Endothelial cell of umbilical vein (primary cell): ENCODE results near the gene ENG. TPM values are rescaled to one million over a fixed set of nuclear protein-coding genes. Genes with fewer than 3 reads are reported as not detected.

Experiments
- BruUV-seq: library from RNA; stranded (reverse); fragments of 400-500 nt; replicated peaks from 2 replicates; lab custom pipeline; 2021; lab: Mats Ljungman, UMichigan
- CTCF ChIA-PET: fragments of 300-600, 350-600 bp; sonication (Branson Sonifier 250); formaldehyde crosslinking; loops from one replicate; lab custom pipeline; 2021; ENCODE audit warnings: antibody characterized with exemption, inconsistent platforms; lab: Charles Lee
- POLR2A ChIA-PET: fragments of 300-600, 350-600 bp; sonication (Branson Sonifier 250); formaldehyde crosslinking; loops from one replicate; lab custom pipeline; 2021; ENCODE audit warnings: antibody characterized with exemption, inconsistent platforms; lab: Charles Lee
- DNase-seq: peaks from one replicate; pipeline ENCODE4 v3.0.0-alpha.2; 2011; ENCODE audit warnings: low read depth, low spot score
- FAIRE-seq: peaks from 2 replicates; lab custom pipeline; 2011; peaks lifted over from hg19 to GRCh38; lab: Jason Lieb, UNC
- H2AFZ ChIP-seq: 2 replicates; pipeline ENCODE4 v1.6.0; 2012; ENCODE audit warnings: low read depth, low read length, control low read depth, inconsistent platforms
- H3K27ac ChIP-seq: 2 replicates; pipeline ENCODE4 v1.5.1; 2011; ENCODE audit warnings: low read depth, mild to moderate bottlenecking, control low read depth, low read length, moderate library complexity; ENCODE audit not compliant: insufficient read depth
- H3K27me3 ChIP-seq, 2 experiments: 2 replicates each; pipeline versions ENCODE4 v1.6.0 to v1.6.1; 2011; ENCODE audit warnings: low read length in 2 of 2, mixed read lengths in 1 of 2; ENCODE audit not compliant: control insufficient read depth in 2 of 2, insufficient read depth in 2 of 2
- H3K36me3 ChIP-seq, 2 experiments: 2 replicates in 1 of 2; 3 replicates in 1 of 2; pipeline ENCODE4 v1.5.1; 2011; ENCODE audit warnings: low read length in 2 of 2, mild to moderate bottlenecking in 1 of 2, moderate library complexity in 1 of 2; ENCODE audit not compliant: control insufficient read depth in 2 of 2, insufficient read depth in 2 of 2; ENCODE audit errors: extremely low read depth in 1 of 2
- H3K4me1 ChIP-seq: 3 replicates; pipeline ENCODE4 v1.5.1; 2011; ENCODE audit warnings: mild to moderate bottlenecking, low read length; ENCODE audit not compliant: control insufficient read depth, insufficient read depth; ENCODE audit errors: extremely low read depth
- H3K4me2 ChIP-seq: 2 replicates; pipeline ENCODE4 v1.6.1; 2011; ENCODE audit warnings: low read length, control low read depth, mixed read lengths; ENCODE audit not compliant: insufficient read depth
- H3K4me3 ChIP-seq, 3 experiments: fragments of 200-600 bp in 1 of 3; sonication (generic), shearing (Covaris generic) in 1 of 3; replicated peaks in 1 of 3; 2 replicates each; pipeline ENCODE4 v1.5.1; 2011 to 2016; ENCODE audit warnings: control low read depth in 3 of 3, low read length in 3 of 3, mild to moderate bottlenecking in 2 of 3, inconsistent platforms in 1 of 3, low read depth in 1 of 3, moderate library complexity in 1 of 3; ENCODE audit not compliant: insufficient read depth in 1 of 3
- H3K79me2 ChIP-seq: 2 replicates; pipeline ENCODE4 v1.6.0; 2012; ENCODE audit warnings: low read length, inconsistent platforms; ENCODE audit not compliant: control insufficient read depth, insufficient read depth
- H3K9ac ChIP-seq: replicated peaks from 2 replicates; pipeline ENCODE3; 2011; ENCODE audit warnings: low read length, control low read depth; ENCODE audit not compliant: insufficient read depth; ENCODE audit errors: extremely low read depth
- H3K9me1 ChIP-seq: replicated peaks from 3 replicates; pipeline ENCODE4 v1.6.0; 2011; ENCODE audit warnings: mild to moderate bottlenecking, low read length; ENCODE audit not compliant: control insufficient read depth, insufficient read depth; ENCODE audit errors: extremely low read depth
- H3K9me3 ChIP-seq: replicated peaks from 2 replicates; pipeline ENCODE4 v1.5.1; 2012; ENCODE audit warnings: low read length, inconsistent platforms; ENCODE audit not compliant: control insufficient read depth, insufficient read depth
- H4K20me1 ChIP-seq: replicated peaks from 2 replicates; pipeline ENCODE3; 2011; ENCODE audit warnings: mild to moderate bottlenecking, low read length; ENCODE audit not compliant: control insufficient read depth, insufficient read depth; ENCODE audit errors: extremely low read depth
- CTCF ChIP-seq, 2 donors: IDR thresholded peaks; 1 replicate in 1 of 2; 2 replicates in 1 of 2; pipeline ENCODE4 v1.5.1; 2011; ENCODE audit warnings: low read length in 2 of 2, mild to moderate bottlenecking in 2 of 2, moderate library complexity in 2 of 2, control low read depth in 1 of 2, inconsistent platforms in 1 of 2, low read depth in 1 of 2; ENCODE audit not compliant: insufficient read depth in 1 of 2; ENCODE audit errors: extremely low read depth in 1 of 2
- EZH2 ChIP-seq: IDR thresholded peaks from 2 replicates; pipeline ENCODE4 v1.6.1; 2012; ENCODE audit warnings: borderline replicate concordance, low read depth, mild to moderate bottlenecking, moderate library complexity, low read length, inconsistent platforms; ENCODE audit not compliant: severe bottlenecking
- FOS ChIP-seq: IDR thresholded peaks from 2 replicates; pipeline ENCODE4 v1.6.1; 2011; ENCODE audit warnings: mild to moderate bottlenecking, low read length, moderate library complexity, borderline replicate concordance; ENCODE audit not compliant: insufficient read depth
- GATA2 ChIP-seq: IDR thresholded peaks from 2 replicates; pipeline ENCODE4 v1.7.0; 2011; ENCODE audit warnings: low read depth, mild to moderate bottlenecking, moderate library complexity, mixed read lengths, low read length; ENCODE audit not compliant: insufficient read length, insufficient read depth
- JUN ChIP-seq: IDR thresholded peaks from 2 replicates; pipeline ENCODE4 v1.6.1; 2011; ENCODE audit warnings: borderline replicate concordance, low read depth; ENCODE audit not compliant: insufficient read length, insufficient read depth
- MYC ChIP-seq: IDR thresholded peaks from one replicate; pipeline ENCODE4 v1.6.1; 2011; ENCODE audit warnings: mild to moderate bottlenecking, low read depth, low read length
- POLR2A ChIP-seq: IDR thresholded peaks from 2 replicates; pipeline ENCODE4 v1.6.1; 2012; ENCODE audit warnings: low read depth, mild to moderate bottlenecking, control low read depth, low read length
- POLR2AphosphoS5 ChIP-seq: IDR thresholded peaks from 2 replicates; pipeline ENCODE4 v1.6.1; 2012; ENCODE audit warnings: low read depth, mild to moderate bottlenecking, control low read depth, low read length, moderate library complexity; ENCODE audit not compliant: insufficient read depth
- dilution Hi-C: fragments of 300-500 bp; cut with MboI; formaldehyde crosslinking; loops from one replicate; pipeline ENCODE4 v1.15.0; 2019; ENCODE audit warnings: low sequenced_read_pairs; ENCODE audit not compliant: extremely low pct_ligation_motif_present
- intact Hi-C: fragments of 100-400 bp; cut with micrococcal nuclease; formaldehyde crosslinking; loops from one replicate; pipeline ENCODE4 v1.10.0; 2022
- polyA plus RNA-seq, 4 experiments: library from polyadenylated mRNA; depleted of rRNA in 3 of 4; stranded (reverse) in 3 of 4; unstranded in 1 of 4; fragments of >200 nt; gene quantifications; 2 replicates each; pipeline versions ENCODE4 v1.2.1 to v1.2.3, GENCODE V29; 2011 to 2012; ENCODE audit warnings: missing spikeins in 1 of 4
- total RNA-seq: library from RNA; stranded (reverse); gene quantifications from 2 replicates; pipeline ENCODE4 v1.2.3, GENCODE V29; 2021
- TF ChIP-seq, protein P1 (sequence below): IDR thresholded peaks from 2 replicates; pipeline ENCODE4 v1.6.1; 2011; ENCODE audit not compliant: insufficient read depth, insufficient read length

The ENG gene
- total and polyA plus RNA-seq, 2 donors (not counting 3 experiments of a cell fraction or from before 2014, with no cell fraction given): 338 to 728 TPM

- H3K9me1 ChIP-seq: no peaks in the 10 kb centered on the region
- no peak for FAIRE-seq
- H3K79me2 ChIP-seq: peaks cover 30% of the 10 kb centered on the region
- H2AFZ ChIP-seq: no peak overlapping the region
- ChIA-PET CTCF (interaction anchor here (0.9 to 3.7 kb wide), 4 partner anchors 9 to 97 kb away, joined by 3 to 30 read pairs (median 3); partner anchors contain the start of gene TOR2A), POLR2A (interaction anchor here (0.6 to 2.8 kb wide), 2 partner anchors 11 to 13 kb away, joined by 4 to 18 read pairs; no protein-coding TSS in a partner anchor)
- H3K36me3 ChIP-seq: no peaks in the 10 kb centered on the region
- intact Hi-C loops: no loop called here
- H4K20me1 ChIP-seq: no peaks in the 10 kb centered on the region
- no peak for DNase-seq
- BruUV-seq: no TSS peak
- TF ChIP-seq EZH2: no peak
- TF ChIP-seq GATA2: no peak
- TF ChIP-seq, protein P1, sequence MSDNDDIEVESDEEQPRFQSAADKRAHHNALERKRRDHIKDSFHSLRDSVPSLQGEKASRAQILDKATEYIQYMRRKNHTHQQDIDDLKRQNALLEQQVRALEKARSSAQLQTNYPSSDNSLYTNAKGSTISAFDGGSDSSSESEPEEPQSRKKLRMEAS: no peak
- TF ChIP-seq JUN: no peak
- no peak for TF ChIP-seq FOS
- no peak for TF ChIP-seq CTCF (IDR thresholded peaks at IDR 0.05; ENCODE audit: extremely low read depth in 1 of 2, insufficient read depth in 1 of 2, low read depth in 1 of 2, low read length in 2 of 2)
- TF ChIP-seq POLR2A: no peak
- TF ChIP-seq MYC: no peak
- no peak for TF ChIP-seq POLR2AphosphoS5
- no peak overlapping the region for H3K27ac ChIP-seq
- H3K9ac ChIP-seq: no peak overlapping the region
- H3K9me3 ChIP-seq: no peaks in the 10 kb centered on the region
- H3K4me1 ChIP-seq: peaks cover 26% of the 10 kb centered on the region
- no peaks in the 10 kb centered on the region for H3K27me3 ChIP-seq
- H3K4me2 ChIP-seq: no peak overlapping the region
- no peak overlapping the region for H3K4me3 ChIP-seq
- dilution Hi-C loops: no loop called here
Observed at GRCh38 chr9:127772603-127773002, 81.9 kb downstream of the ENG start.
